ENCODE data around the gene RASGRP4.
A peak's percentile ranks its signal among the peaks of the same experiment; 100 is the strongest.

RASGRP4 gene

DNA sequence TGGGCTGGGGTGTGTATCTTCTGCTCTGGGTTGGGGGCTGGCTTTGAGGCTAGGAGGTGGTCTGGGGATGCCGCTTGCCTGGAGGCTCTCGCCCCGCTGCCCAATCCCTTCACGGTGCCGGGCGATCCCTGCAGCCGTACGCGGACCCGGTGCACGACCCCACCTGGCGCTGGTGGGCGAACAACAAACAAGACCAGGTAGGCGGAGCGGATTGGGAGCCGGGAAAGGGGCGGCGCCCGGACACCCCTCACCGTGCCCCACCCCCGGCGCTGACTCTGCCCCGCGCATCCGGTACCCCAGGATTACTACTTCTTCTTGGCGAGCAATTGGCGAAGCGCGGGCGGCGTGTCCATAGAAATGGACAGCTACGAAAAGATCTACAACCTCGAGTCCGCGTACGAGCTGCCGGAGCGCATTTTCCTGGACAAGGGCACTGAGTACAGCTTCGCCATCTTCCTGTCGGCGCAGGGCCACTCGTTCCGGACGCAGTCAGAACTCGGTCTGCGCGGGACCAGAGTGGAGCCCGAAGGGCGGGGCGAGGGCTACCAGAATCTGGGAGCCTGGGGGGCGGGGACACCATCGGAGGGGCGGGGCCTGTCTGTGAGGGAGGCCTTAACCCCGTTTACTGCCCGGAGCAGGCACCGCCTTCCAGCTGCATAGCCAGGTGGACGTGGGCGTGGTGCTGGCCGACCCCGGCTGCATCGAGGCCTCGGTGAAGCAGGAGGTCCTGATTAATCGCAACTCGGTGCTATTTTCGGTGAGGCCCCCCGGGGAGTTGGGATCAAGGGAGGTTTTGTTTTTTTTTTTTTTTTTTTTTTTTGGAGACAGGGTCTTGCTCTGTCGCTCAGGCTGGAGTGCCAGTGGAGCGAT lies 63.7 kb downstream of the RASGRP4 start:
- no peak for TF ChIP-seq GATA2 (IDR thresholded peaks at IDR 0.05; ENCODE audit: low read depth, low read length)
- TF ChIP-seq GATA3 (IDR thresholded peaks at IDR 0.05; ENCODE audit: low read depth, low read length): no peak

DNA sequence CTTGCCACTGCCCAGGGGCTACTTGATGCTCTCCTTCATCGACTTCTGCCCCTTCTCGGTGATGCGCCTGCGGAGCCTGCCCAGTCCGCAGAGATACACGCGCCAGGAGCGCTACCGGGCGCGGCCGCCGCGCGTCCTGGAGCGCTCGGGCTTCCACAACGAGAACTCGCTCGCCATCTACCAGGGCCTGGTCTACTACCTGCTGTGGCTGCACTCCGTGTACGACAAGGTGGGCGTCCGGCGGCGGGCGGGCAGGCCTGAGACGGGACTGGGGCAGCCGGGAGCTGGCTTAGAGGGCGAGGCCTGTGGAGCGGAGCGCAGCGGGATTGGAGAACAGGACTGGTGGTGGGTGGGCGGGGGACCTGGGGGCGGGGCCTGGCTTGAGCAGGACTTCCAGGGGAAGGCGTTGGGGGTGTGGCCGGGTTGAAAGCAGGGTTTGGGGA lies 64.4 kb downstream of the RASGRP4 start:
- TF ChIP-seq GATA3 (IDR thresholded peaks at IDR 0.05; ENCODE audit: low read depth, low read length) (no peak), GATA2 (IDR thresholded peaks at IDR 0.05; ENCODE audit: low read depth, low read length) (no peak)

DNA sequence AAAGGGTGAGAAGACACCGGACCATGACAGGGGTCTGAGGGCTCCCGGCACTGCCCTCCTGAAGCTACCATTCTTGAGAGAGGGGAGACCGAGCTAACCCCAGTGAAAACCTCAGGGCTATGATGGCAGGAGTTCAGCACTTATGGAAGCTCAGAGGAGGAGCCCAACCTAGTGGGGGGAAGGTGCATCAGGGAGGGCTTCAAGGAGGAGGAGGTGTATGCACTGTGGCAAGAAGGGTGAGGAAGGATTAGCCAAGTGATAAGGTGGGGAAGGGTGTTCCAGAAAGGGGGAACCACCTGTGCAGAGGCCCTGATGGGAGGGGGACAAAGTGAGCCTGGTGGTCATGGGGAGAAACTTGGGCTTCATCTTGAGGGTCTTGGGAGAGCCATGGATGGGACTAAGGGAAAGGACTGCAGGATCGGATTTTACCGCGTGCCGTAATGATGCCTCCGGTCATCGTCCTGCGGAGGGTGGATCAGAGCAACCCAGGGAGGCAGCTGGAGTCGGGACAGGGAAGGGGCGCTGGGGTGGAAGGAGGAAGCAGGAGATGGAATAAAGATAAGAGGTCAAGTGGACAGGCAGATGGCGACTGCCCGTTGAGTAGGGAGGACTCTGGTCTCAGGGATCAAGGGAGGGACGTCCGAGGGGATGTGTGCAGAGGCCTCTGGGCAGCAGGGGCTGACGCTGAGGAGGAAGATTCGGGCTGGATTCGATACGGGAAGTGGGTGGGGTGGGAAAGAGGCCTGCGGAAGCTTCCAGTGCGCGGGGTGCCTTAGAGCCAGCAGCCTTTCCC lies 65.0 kb downstream of the RASGRP4 start:
- TF ChIP-seq GATA2 (IDR thresholded peaks at IDR 0.05; ENCODE audit: low read depth, low read length): peak; percentile 63
- TF ChIP-seq GATA3 (IDR thresholded peaks at IDR 0.05; ENCODE audit: low read depth, low read length): no peak

DNA sequence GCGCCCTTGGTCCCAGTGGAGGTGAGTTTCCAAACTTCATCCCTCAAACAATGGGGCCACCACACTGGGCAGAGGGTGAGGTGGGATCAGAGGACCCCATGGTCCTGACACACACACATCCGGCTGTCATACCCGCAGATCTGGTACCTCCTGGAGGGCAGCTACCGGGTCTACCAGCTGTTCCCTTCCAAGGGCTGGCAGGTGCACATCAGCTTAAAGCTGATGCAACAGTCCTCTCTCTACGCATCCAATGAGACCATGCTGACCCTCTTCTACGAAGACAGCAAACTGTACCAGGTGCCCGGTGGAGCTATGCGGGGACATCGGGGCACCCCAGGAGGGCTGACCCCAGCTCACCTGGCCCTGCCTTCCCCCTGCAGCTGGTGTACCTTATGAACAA lies 65.7 kb downstream of the RASGRP4 start:
- no peak for TF ChIP-seq GATA2 (IDR thresholded peaks at IDR 0.05; ENCODE audit: low read depth, low read length)
- no peak for TF ChIP-seq GATA3 (IDR thresholded peaks at IDR 0.05; ENCODE audit: low read depth, low read length)

DNA sequence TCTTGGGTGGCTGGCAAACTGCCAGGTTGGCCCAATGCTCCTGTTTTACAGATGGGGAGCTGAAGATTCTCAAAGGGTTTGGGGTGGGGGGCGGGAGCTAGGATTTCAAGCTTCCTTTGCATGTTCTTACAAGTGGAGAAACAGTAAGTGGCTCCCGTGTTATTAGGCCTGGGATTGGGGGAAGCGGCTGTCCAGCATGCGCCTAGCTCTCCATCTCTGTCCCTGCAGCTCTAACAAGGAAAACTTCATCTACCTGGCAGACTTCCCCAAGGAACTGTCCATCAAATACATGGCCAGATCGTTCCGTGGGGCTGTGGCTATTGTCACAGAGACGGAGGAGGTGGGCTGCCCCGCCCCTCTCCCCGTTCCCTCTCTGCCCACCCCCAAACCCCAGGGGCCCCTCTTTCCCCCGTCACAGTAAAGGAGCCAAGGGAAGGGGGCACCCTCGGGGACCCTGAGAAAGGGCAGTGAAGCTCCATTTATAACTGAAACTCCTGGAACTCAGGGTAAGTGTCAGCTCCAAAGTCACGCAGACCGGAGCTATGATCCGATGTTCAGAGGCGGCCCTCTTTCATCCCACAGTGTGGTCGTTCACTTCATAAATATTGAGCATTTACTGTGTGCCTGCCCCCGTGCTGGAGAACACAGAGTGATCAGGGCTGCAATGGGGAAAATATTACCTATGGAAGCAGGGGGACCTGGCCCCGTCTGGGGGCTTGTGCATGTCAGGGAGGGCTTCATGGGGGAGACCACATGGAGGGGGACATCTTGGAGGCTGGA lies 66.6 kb downstream of the RASGRP4 start:
- no peak for TF ChIP-seq GATA3 (IDR thresholded peaks at IDR 0.05; ENCODE audit: low read depth, low read length)
- TF ChIP-seq GATA2 (IDR thresholded peaks at IDR 0.05; ENCODE audit: low read depth, low read length): no peak
